GM23338 (cell line): ENCODE data around the gene SYT12.

Experiments
- CREB1 ChIP-seq: fragments of 250-450 bp; sonication (Bioruptor Pico); IDR thresholded peaks from 2 replicates; pipeline ENCODE4 v1.5.0; 2020; ENCODE audit warnings: low read depth, mild to moderate bottlenecking, moderate library complexity
- CTCF ChIP-seq, 2 experiments: fragments of 200-600 bp in 1 of 2; sonication (generic) in 1 of 2; conservative IDR thresholded peaks; 2 replicates each; pipeline versions ENCODE4 v1.5.1 to v1.6.1; 2016 to 2017; ENCODE audit warnings: antibody characterized with exemption in 2 of 2, low read depth in 2 of 2, mild to moderate bottlenecking in 2 of 2, moderate library complexity in 1 of 2
- EZH2 ChIP-seq: fragments of 200-600 bp; sonication (generic); IDR thresholded peaks from one replicate; pipeline ENCODE4 v1.8.0; 2017; ENCODE audit warnings: antibody characterized with exemption, mild to moderate bottlenecking, low read depth; ENCODE audit not compliant: unreplicated experiment
- EZH2phosphoT487 ChIP-seq: fragments of 200-600 bp; sonication (generic); IDR thresholded peaks from one replicate; pipeline ENCODE4 v1.8.1; 2018; ENCODE audit warnings: antibody characterized with exemption; ENCODE audit not compliant: unreplicated experiment
- POLR2AphosphoS5 ChIP-seq: IDR thresholded peaks from 2 replicates; pipeline ENCODE4 v1.6.1; 2016; ENCODE audit warnings: antibody characterized with exemption, low read depth
- REST ChIP-seq: IDR thresholded peaks from one replicate; pipeline ENCODE4 v1.6.1; 2018; ENCODE audit warnings: antibody characterized with exemption; ENCODE audit not compliant: unreplicated experiment
- ZNF114 ChIP-seq: fragments of 250-450 bp; sonication (Bioruptor Pico); IDR thresholded peaks from 2 replicates; pipeline ENCODE4 v1.5.0; 2020; ENCODE audit warnings: mild to moderate bottlenecking, moderate library complexity
- ZNF331 ChIP-seq: fragments of 250-450 bp; sonication (Bioruptor Pico); IDR thresholded peaks from 2 replicates; pipeline ENCODE4 v1.5.0; 2020; ENCODE audit warnings: low read depth, mild to moderate bottlenecking, moderate library complexity

DNA sequence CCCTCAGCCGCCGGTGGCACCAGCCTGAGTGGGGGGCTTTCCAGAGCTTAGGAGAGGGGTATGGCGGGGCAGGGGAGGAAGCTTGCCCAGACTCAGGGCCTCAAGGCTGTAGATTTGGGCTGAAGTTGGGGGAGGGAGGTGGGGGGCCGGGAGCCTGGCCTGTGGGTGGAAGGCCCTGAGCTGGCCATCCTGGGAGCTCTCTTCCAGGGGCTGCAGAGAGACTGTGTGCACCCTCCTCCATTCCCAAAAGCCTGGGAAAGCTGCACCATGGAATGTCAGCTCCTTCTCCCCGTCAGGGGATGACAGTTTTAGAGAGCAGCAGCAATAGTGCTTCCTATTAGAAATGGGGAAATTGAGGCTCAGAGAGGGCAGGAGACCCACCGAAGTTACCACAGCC, 1.0 kb downstream of the SYT12 start:
- TF ChIP-seq CTCF (conservative IDR thresholded peaks at IDR 0.05; ENCODE audit: low read depth in 2 of 2): no peak
- no peak for TF ChIP-seq EZH2
- no peak for TF ChIP-seq ZNF331
- TF ChIP-seq POLR2AphosphoS5: no peak
- no peak for TF ChIP-seq ZNF114
- no peak for TF ChIP-seq REST
- TF ChIP-seq EZH2phosphoT487: no peak
- TF ChIP-seq CREB1 (CRISPR knock-in tag): no peak
